Neural cell (in vitro differentiated cells): Measurements from ENCODE around the gene RAPGEF5. TPM values are rescaled to one million over a fixed set of nuclear protein-coding genes. Genes with fewer than 3 reads are reported as not detected.

ENCODE experiments used
- H2AFZ ChIP-seq: fragments of 200-600, 300-800 bp; sonication (generic), shearing (Covaris generic); 2 replicates; pipeline ENCODE4 v1.6.0; 2014; ENCODE audit warnings: low read depth, mild to moderate bottlenecking, antibody characterized with exemption, low read length, moderate library complexity
- H3F3A ChIP-seq: fragments of 200-600 bp; shearing (Covaris generic); 2 replicates; pipeline ENCODE4 v1.6.1; 2016; ENCODE audit warnings: mild to moderate bottlenecking, moderate library complexity, mixed read lengths, antibody characterized with exemption, low read length; ENCODE audit not compliant: insufficient read depth, poor library complexity, severe bottlenecking
- H3K27ac ChIP-seq: fragments of 200-600, 300-800 bp; sonication (generic), shearing (Covaris generic); 2 replicates; pipeline ENCODE4 v1.5.1; 2014; ENCODE audit warnings: mild to moderate bottlenecking, low read length, moderate library complexity
- H3K27me3 ChIP-seq: fragments of 300-800, 200-600 bp; sonication (generic), shearing (Covaris generic); 2 replicates; pipeline ENCODE4 v1.6.0; 2014; ENCODE audit warnings: mild to moderate bottlenecking, low read depth, low read length, moderate library complexity; ENCODE audit not compliant: insufficient read depth
- H3K36me3 ChIP-seq: fragments of 300-800, 200-600 bp; sonication (generic), shearing (Covaris generic); 2 replicates; pipeline ENCODE4 v1.5.1; 2014; ENCODE audit warnings: mild to moderate bottlenecking, antibody characterized with exemption, low read length, moderate library complexity; ENCODE audit not compliant: insufficient read depth
- H3K4me2 ChIP-seq: fragments of 300-800, 200-600 bp; sonication (generic), shearing (Covaris generic); 2 replicates; pipeline ENCODE4 v1.6.0; 2014; ENCODE audit warnings: mild to moderate bottlenecking, low read length
- H3K4me3 ChIP-seq: fragments of 300-800, 200-600 bp; sonication (generic), shearing (Covaris generic); 2 replicates; pipeline ENCODE4 v1.5.1; 2014; ENCODE audit warnings: mild to moderate bottlenecking, low read length, moderate library complexity
- H3K79me2 ChIP-seq: fragments of 200-600 bp; shearing (Covaris generic); replicated peaks from 2 replicates; pipeline ENCODE4 v1.6.0; 2014; ENCODE audit warnings: mild to moderate bottlenecking, low read length, moderate library complexity; ENCODE audit not compliant: insufficient read depth
- H3K9ac ChIP-seq: fragments of 300-800, 200-600 bp; sonication (generic), shearing (Covaris generic); 2 replicates; pipeline ENCODE4 v1.6.1; 2016; ENCODE audit warnings: mild to moderate bottlenecking, low read length, mixed read lengths
- H3K9me2 ChIP-seq: fragments of 200-600 bp; shearing (Covaris generic); 2 replicates; pipeline ENCODE4 v1.6.1; 2016; ENCODE audit warnings: mild to moderate bottlenecking, low read length, mixed read lengths; ENCODE audit not compliant: insufficient read depth
- H3K9me3 ChIP-seq: fragments of 200-600, 300-800 bp; sonication (generic), shearing (Covaris generic); 2 replicates; pipeline ENCODE4 v1.6.1; 2016; ENCODE audit warnings: mild to moderate bottlenecking, mixed run types, low read length, moderate library complexity, mixed read lengths
- H4K20me1 ChIP-seq: fragments of 200-600 bp; shearing (Covaris generic); 2 replicates; pipeline ENCODE4 v1.6.1; 2016; ENCODE audit warnings: mild to moderate bottlenecking, mixed run types; ENCODE audit not compliant: insufficient read depth
- CTCF ChIP-seq: fragments of 450-650 bp; IDR thresholded peaks from 2 replicates; pipeline ENCODE4 v1.5.1; 2014; ENCODE audit warnings: antibody characterized with exemption, mild to moderate bottlenecking, moderate library complexity; ENCODE audit not compliant: poor library complexity, severe bottlenecking
- EP300 ChIP-seq: fragments of 450-650 bp; conservative IDR thresholded peaks from 2 replicates; pipeline ENCODE4 v1.6.1; 2014; ENCODE audit warnings: antibody characterized with exemption, mild to moderate bottlenecking, moderate library complexity; ENCODE audit not compliant: poor library complexity, severe bottlenecking
- EZH2 ChIP-seq: fragments of 200-600, 300-800 bp; shearing (Covaris generic), sonication (generic); IDR thresholded peaks from 2 replicates; pipeline ENCODE4 v1.6.1; 2014; ENCODE audit warnings: antibody characterized with exemption, low read length, borderline replicate concordance, mild to moderate bottlenecking; ENCODE audit not compliant: insufficient read depth, poor library complexity, severe bottlenecking
- MXI1 ChIP-seq: fragments of 450-650 bp; conservative IDR thresholded peaks from 2 replicates; pipeline ENCODE4 v1.6.1; 2014; ENCODE audit warnings: antibody characterized with exemption, mild to moderate bottlenecking; ENCODE audit not compliant: poor library complexity, severe bottlenecking
- POLR2AphosphoS5 ChIP-seq: IDR thresholded peaks from 2 replicates; pipeline ENCODE4 v1.6.1; 2012
- RAD21 ChIP-seq: fragments of 450-650 bp; conservative IDR thresholded peaks from 2 replicates; pipeline ENCODE4 v1.6.1; 2014; ENCODE audit warnings: antibody characterized with exemption, mild to moderate bottlenecking, moderate library complexity
- REST ChIP-seq: IDR thresholded peaks from 2 replicates; pipeline ENCODE4 v1.6.1; 2012; ENCODE audit warnings: borderline replicate concordance
- SMC3 ChIP-seq: fragments of 450-650 bp; conservative IDR thresholded peaks from 2 replicates; pipeline ENCODE4 v1.6.1; 2014; ENCODE audit warnings: antibody characterized with exemption, mild to moderate bottlenecking, moderate library complexity; ENCODE audit not compliant: poor library complexity
- TAF1 ChIP-seq: IDR thresholded peaks from 2 replicates; pipeline ENCODE4 v1.6.1; 2012; ENCODE audit warnings: low read depth
- polyA plus RNA-seq: library from polyadenylated mRNA; depleted of rRNA; stranded (reverse); fragments of >200 nt; gene quantifications from 2 replicates; pipeline ENCODE4 v1.2.3, GENCODE V29; 2014

RAPGEF5 gene
- polyA plus RNA-seq, 1 donor from 2014 or later: 48.0 TPM

GRCh38 chr7:22250390-22250789 is 106.6 kb downstream of the RAPGEF5 start (continued):
- no peak for TF ChIP-seq EZH2
- no peak for TF ChIP-seq POLR2AphosphoS5

- H3K27me3 ChIP-seq: no peaks in the 10 kb centered on the region
- H3K79me2 ChIP-seq: no peaks in the 10 kb centered on the region
- H3K4me3 ChIP-seq: no peak overlapping the region
- no peak overlapping the region for H3K27ac ChIP-seq
- no peaks in the 10 kb centered on the region for H3K36me3 ChIP-seq
- no peak overlapping the region for H3K9ac ChIP-seq
- H4K20me1 ChIP-seq: no peaks in the 10 kb centered on the region
- H3K9me2 ChIP-seq: no peaks in the 10 kb centered on the region
- H3F3A ChIP-seq: no peaks in the 10 kb centered on the region
- H3K4me2 ChIP-seq: no peak overlapping the region
- H2AFZ ChIP-seq: no peak overlapping the region
- TF ChIP-seq CTCF (no peak), SMC3 (no peak), RAD21 (no peak), EP300 (no peak), MXI1 (no peak), EZH2 (no peak), REST (no peak), POLR2AphosphoS5 (no peak), TAF1 (no peak)
- no peaks in the 10 kb centered on the region for H3K9me3 ChIP-seq
These were observed 108.7 kb downstream of the RAPGEF5 start for GRCh38 chr7:22248111-22248809.

- no peak overlapping the region for H3K4me3 ChIP-seq
- no peaks in the 10 kb centered on the region for H3K79me2 ChIP-seq
- H3F3A ChIP-seq: no peaks in the 10 kb centered on the region
- TF ChIP-seq POLR2AphosphoS5 (no peak), EP300 (no peak), MXI1 (no peak), REST (no peak), SMC3 (no peak), EZH2 (no peak), CTCF (no peak), RAD21 (no peak), TAF1 (no peak)
- H3K9me3 ChIP-seq: no peaks in the 10 kb centered on the region
- no peak overlapping the region for H3K9ac ChIP-seq
- H2AFZ ChIP-seq: no peak overlapping the region
- no peak overlapping the region for H3K4me2 ChIP-seq
- no peaks in the 10 kb centered on the region for H4K20me1 ChIP-seq
- no peaks in the 10 kb centered on the region for H3K27me3 ChIP-seq
- H3K27ac ChIP-seq: no peak overlapping the region
- H3K36me3 ChIP-seq: no peaks in the 10 kb centered on the region
- no peaks in the 10 kb centered on the region for H3K9me2 ChIP-seq
These were observed 115.1 kb downstream of the RAPGEF5 start for GRCh38 chr7:22241805-22242390.
